Right atrium auricular region (tissue), 2 donors: Measurements from ENCODE around the gene VSTM4. TPM values are rescaled to one million over a fixed set of nuclear protein-coding genes. Genes with fewer than 3 reads are reported as not detected.

Experiments used
- DNase-seq: peaks from one replicate; pipeline ENCODE4 v3.0.0-alpha.2; 2019; ENCODE audit warnings: low spot score
- H3K27ac ChIP-seq, 2 donors: fragments of 200-600 bp; sonication (generic); 1 replicate in 1 of 2; 2 replicates in 1 of 2; pipeline ENCODE4 v1.5.1; 2016 to 2019
- H3K27me3 ChIP-seq, 2 donors: fragments of 200-600 bp; sonication (generic); one replicate each; pipeline versions ENCODE4 v1.5.1 to v1.6.0; 2017 to 2019
- H3K36me3 ChIP-seq: fragments of 200-600 bp; sonication (generic); one replicate; pipeline ENCODE4 v1.5.1; 2016
- H3K4me1 ChIP-seq, 2 donors: fragments of 200-600 bp; sonication (generic); one replicate each; pipeline versions ENCODE4 v1.5.1 to v1.6.0; 2017 to 2019
- H3K4me3 ChIP-seq, 2 donors: fragments of 200-600 bp; sonication (generic); 1 replicate in 1 of 2; 2 replicates in 1 of 2; pipeline ENCODE4 v1.5.1; 2017 to 2019; ENCODE audit warnings: mild to moderate bottlenecking in 1 of 2, moderate library complexity in 1 of 2
- H3K9me3 ChIP-seq, 2 donors: fragments of 200-600 bp; sonication (generic); one replicate each; pipeline ENCODE4 v1.5.1; 2019
- CTCF ChIP-seq, 2 donors: fragments of 200-600 bp; sonication (generic); IDR thresholded peaks; one replicate each; pipeline ENCODE4 v1.5.1; 2019; ENCODE audit warnings: antibody characterized with exemption in 2 of 2
- total RNA-seq, 2 donors: library from RNA; depleted of rRNA; stranded (reverse); fragments of >200 nt; gene quantifications; one replicate each; pipeline ENCODE4 v1.1.0, GENCODE V29; 2016

The VSTM4 gene
- total RNA-seq, result 10 to 100 TPM; 17.6 to 22.7 TPM

GRCh38 chr10:49115015-49115795, at the start of gene VSTM4:
TSS of gene VSTM4 (minus strand) at chr10:49115522. CDS start at chr10:49115485, 37 bp downstream.
- Histone ChIP-seq H3K4me3 (peak within 1 kb of the TSS; percentile 55 to 72), H3K36me3 (no peaks in the 10 kb centered on the region), H3K27ac (peak within 1 kb of the TSS; percentile 86), H3K9me3 (no peaks in the 10 kb centered on the region), H3K27me3 (no peaks in the 10 kb centered on the region), H3K4me1 (peaks cover 0 to 45% of the 10 kb centered on the region in 2 donors)
- DNase-seq, result peak; percentile 61
- peak in 1 of 2 donors; percentile 37 for TF ChIP-seq CTCF (IDR thresholded peaks at IDR 0.05)

GRCh38 chr10:49164559-49165188, 49.4 kb upstream of the VSTM4 start:
- H3K27ac ChIP-seq, result no peak overlapping the region
- TF ChIP-seq CTCF (IDR thresholded peaks at IDR 0.05), result peak; percentile 46 to 79
- H3K27me3 ChIP-seq, result no peaks in the 10 kb centered on the region
- no peaks in the 10 kb centered on the region for H3K36me3 ChIP-seq
- no peak for DNase-seq
- H3K4me1 ChIP-seq, result peaks cover 0 to 12% of the 10 kb centered on the region in 2 donors
- no peak overlapping the region for H3K4me3 ChIP-seq
- H3K9me3 ChIP-seq, result no peaks in the 10 kb centered on the region

GRCh38 chr10:49163741-49164140, 48.4 kb upstream of the VSTM4 start:
- no peak for TF ChIP-seq CTCF (IDR thresholded peaks at IDR 0.05)
- Histone ChIP-seq H3K9me3 (no peaks in the 10 kb centered on the region), H3K36me3 (no peaks in the 10 kb centered on the region), H3K27ac (no peak overlapping the region), H3K4me3 (no peak overlapping the region), H3K27me3 (no peaks in the 10 kb centered on the region), H3K4me1 (peaks cover 0 to 12% of the 10 kb centered on the region in 2 donors)
- DNase-seq, result no peak

- TF ChIP-seq CTCF (IDR thresholded peaks at IDR 0.05), result no peak
Observed at GRCh38 chr10:49162761-49163310, 47.5 kb upstream of the VSTM4 start.

GRCh38 chr10:49162063-49162462, 46.7 kb upstream of the VSTM4 start:
- TF ChIP-seq CTCF (IDR thresholded peaks at IDR 0.05), result no peak
- H3K36me3 ChIP-seq, result no peaks in the 10 kb centered on the region
- no peak for DNase-seq
- H3K9me3 ChIP-seq, result no peaks in the 10 kb centered on the region
- H3K27me3 ChIP-seq, result no peaks in the 10 kb centered on the region
- H3K4me3 ChIP-seq, result no peak overlapping the region
- no peak overlapping the region for H3K27ac ChIP-seq
- H3K4me1 ChIP-seq, result no peaks in the 10 kb centered on the region

More at GRCh38 chr10:49162761-49163310, 47.5 kb upstream of the VSTM4 start:
- DNase-seq, result no peak
- Histone ChIP-seq H3K36me3 (no peaks in the 10 kb centered on the region), H3K27me3 (no peaks in the 10 kb centered on the region), H3K27ac (no peak overlapping the region), H3K9me3 (no peaks in the 10 kb centered on the region), H3K4me1 (peaks cover 0 to 8% of the 10 kb centered on the region in 2 donors), H3K4me3 (no peak overlapping the region)
